KG1 (cell line): Measurements from ENCODE around the gene DPP6.

Source experiments
- DNase-seq: peaks from one replicate; lab custom pipeline; 2025; lab: John Stamatoyannopoulos, UW

Gene DPP6

DNA sequence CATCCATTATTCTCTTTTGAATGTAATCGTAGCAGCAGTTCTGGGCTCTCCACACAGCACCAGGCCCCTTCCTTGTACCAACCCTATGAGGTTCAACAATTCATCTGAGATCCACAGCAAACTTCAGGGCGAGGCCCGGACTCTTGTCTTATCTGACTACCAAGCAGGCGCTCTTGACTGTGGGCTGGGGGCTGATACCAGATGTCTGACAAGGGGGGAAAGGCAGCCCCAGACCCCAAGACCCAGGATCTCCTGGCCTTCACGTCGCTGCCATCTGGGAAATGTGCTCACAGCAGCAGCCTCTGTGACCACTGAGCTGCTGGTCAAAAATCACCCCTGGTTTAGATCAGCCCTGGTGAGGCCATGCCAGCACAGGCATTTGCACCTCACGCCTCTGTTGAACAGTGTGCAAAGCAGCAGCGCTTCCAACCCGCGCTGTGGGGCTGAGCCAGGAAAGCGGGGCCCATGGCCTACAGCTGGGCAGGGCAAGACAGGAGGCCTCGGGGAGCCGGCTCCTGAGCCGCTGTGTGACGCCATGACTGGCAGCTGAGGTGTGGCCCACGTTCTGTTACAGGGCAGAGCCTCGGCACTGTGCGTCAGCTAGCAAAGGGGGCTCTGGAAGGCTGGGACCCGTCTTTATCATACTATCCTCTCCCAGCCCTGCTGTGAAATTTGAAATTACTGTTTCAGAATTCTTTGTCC, 806.8 kb downstream of the DPP6 start:
- DNase-seq = no peak

DNA sequence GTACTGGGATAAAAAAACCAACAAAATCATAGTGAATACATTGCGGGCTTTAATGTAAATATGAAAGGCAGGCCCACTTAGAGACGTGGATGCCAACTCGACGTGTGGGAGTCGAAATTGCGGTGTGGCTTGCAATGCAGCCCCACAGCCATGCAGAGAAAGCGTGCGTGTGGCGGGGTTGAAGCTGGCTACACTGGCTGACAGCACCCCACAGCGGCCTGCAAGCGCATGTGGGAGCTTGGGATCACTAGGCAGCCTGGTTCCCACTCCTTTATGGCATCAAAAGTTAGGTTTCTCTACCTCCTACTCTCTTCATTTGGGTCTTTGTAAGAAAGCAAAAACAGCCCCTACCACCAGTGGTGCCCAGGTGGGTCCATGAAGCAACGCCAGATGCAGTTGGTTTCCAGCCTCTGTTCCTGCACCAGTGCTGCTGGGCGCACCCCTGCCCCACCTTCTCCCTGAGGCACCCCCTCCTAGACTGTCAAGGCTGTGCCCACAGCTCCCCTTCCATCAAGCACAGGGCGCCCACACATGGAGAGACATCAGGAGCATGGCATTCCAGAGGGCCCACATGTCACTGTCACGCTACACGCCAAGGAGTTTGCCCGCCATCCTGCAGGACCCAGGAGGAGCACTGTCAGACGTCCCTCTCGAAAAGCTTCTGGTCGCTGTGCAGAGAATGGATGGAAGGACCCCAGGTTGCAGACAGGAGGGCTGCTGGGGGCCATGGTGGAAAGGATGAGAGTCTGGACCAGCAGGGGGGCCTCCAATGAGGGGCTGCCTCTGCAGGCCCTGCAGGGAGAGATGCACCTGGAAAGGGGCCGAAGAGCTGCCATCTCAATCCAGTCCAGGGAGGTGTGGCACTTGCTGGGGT, 807.8 kb downstream of the DPP6 start:
- DNase-seq = no peak

DNA sequence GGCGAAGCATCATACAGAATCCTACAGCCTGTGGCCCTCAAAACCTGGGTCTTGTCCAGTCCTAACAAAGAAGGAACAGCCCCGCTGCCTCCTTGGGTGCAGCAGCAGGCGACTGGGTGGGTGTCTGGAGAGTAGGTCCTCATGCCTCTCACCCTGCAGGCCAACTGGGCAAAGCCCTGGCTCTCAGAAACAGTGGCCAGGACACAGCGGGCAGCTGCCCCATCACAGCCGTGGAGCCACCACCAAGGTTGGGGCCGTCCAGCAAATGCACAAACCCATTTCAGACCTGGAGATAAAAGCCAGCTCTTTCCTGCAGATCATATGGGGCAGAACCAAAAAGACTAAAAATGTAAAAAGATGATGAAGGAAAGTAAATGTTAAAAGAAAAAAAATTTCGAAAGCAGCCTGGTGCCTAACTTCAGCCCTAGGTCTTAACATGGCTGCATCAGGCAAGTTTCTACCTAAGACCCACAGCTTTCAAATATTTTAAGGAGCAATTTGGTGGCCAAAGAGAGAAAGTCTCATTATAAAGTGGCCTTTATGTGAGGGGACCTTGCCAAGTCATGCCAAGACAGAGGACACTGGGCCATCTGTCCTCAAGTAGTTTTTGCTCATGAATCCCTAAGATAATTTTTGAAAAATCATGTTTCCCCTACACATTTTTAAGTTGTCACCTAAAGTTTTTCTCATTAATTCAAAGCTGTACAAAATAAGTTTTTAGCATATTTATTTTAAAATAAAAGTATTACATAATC, 808.6 kb downstream of the DPP6 start:
- DNase-seq = no peak

DNA sequence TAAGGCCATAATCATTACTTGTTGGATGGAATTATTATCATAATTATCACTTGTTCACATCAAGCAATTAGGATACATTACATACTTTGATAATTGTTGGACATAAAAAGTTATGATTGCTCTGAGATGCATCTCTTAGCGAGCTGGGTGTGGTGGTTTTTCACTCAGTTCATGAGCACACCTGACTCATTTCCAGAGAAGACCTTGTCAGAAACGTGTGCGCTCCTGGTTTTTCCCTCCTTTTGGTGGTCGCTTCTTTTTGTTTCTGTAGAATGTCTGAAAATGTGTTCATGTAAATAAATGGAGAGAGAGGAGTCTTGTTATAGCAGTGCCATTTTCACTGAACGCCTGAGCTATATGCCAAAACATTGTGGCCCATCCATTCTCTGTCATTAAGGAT, 809.4 kb downstream of the DPP6 start:
- no peak for DNase-seq

DNA sequence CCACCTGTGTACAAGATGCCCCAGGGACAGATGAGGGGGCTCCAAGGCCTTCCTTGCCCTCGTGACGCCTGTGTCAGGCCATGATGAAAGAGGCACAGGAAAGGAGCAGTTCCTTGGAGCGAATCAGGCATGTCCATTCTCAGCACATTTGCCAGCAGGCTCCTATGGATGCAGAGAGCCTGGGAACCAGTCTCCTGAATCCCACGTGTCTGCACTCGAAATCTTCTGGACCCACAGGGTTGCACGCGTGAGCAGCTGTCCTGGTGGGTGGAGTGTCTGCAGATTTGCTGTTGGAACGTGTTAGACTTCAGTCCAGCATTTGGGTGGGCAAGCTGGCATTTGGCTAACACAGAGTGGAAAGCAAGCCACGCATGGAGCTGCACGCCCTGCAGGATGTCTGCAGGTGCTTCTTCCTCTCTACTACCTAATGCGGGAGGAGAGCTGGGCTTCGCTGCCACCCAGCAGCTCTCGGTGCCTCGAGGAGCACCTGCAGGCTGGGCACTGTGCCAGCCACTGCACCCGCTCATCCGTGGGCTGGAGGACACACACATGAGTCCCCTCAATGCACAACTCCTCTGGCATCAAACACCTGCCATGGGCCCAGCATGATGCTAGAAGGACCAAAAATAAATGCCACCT, 810.1 kb downstream of the DPP6 start:
- DNase-seq = no peak

DNA sequence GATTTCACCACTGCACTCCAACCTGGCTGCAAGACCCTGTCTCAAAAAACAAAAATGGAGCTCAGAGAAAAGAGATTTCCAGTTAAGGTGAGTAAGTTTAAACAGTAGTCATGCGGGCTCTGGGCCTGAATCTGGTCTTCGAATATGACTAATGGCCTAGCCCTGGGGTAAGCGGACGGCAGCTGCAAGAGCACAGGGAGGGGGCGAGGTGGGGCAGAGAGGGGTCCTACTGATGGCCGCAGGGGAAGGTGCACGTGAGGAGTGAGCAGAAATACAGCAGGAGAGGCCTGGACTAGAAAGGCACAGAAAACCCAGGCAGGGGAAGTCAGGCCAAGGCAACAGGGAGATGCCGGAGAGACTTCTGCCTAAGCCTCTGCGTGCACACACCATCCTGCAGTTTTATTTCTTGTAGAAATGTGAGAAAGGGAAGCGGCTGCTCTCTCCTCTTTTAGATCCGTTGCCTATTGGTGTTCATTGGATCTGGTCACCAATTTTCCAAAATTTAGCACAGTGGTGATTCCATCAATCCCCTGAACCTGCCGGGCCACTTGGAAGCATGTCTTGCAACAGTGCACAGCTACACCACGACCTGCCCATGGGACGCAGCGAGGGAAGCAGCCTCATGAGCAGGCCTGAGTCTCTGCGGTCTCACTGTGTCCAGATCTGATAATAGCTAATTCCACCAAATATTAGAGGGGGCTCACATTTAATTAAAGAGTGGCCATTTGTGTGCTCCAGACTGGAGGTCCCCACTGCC, 811.7 kb downstream of the DPP6 start:
- no peak for DNase-seq

DNA sequence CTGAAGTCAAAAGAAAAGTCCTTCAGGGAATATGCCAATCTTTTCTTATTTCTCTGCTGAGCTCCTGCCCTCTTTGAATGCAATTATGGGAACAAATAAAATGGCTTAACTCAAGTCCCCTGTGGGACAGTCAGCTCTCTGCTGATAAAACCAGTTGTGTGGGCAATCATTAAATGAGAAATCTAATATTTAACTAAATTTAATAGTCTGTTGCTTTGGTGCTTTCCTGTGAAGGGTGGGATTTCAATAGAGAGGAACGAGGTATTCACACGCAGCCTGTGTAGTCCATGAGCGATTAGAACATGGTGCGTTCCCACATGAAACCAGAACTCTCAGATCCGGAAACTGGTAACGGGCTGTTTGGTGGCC, 812.3 kb downstream of the DPP6 start:
- DNase-seq = no peak

DNA sequence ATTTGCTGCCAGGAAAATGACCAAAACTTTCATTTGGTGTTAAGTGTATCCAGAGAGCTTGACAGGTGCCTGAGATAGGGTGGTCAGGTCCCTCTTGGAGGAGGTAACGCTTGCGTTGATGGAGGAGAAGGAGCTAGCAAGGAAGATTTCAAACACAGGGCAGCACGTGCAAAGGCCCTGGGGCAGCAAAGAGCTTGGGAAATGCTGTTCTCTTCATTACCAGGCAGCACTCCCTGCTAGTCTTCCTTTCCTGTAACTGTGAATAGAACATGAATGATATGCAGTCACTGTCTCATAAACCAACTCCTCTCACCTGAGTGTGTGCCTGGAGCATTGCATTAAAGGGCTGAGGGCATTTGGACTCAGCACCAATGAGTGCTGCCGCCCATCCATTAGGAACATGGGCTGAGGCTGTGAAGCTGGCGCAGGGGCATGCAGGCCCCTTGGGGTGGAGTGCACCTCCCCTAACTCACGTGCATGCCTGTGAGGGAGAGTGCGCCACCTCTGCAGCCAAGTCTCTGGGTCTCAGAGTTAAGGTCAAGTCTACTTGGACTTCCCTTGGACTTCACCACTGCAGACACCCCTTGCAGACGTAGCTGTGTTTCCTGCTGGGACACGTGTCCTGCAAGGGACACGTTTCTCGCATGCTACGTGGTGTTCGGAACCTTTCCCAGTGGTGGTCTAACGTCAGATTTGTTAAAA, 813.9 kb downstream of the DPP6 start:
- DNase-seq = no peak

DNA sequence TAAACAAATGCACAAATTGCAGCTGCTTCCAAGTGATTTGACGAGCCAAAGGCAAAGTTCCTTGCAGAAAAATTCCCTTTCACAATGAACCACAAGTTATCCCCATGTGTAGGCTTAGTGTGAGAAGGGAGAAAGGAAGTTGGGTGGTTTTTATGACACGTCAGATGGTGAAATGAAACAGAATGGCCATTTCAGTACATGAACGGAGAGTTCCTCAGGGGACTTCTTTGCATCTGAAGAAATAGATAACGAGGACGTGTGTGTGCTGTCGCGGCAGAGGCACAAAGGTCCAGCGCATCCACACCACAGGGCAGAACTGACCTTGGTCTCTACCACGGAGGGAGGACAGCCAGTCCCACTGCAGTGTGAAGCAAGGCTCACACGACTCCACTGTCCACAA, 814.9 kb downstream of the DPP6 start:
- DNase-seq = no peak

DNA sequence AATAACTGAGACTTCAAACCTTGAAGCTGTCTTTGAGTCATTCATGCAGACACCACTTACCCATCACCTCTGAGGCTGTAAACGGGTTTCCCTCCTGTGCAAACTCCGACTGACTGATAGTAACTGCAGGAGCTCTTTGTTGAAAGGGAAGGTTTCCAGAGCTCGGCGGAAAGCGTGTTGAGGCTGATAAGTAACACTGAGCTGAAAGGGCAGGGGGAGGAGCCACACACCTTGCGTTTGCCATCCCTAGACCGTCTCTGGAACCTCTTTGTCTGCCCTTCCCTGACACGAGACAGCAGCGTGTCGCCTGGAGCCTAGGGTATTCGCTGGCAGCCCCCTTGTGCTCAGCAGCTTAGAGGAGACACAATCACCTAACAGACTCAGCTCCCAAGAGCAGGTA, 816.7 kb downstream of the DPP6 start:
- no peak for DNase-seq

DNA sequence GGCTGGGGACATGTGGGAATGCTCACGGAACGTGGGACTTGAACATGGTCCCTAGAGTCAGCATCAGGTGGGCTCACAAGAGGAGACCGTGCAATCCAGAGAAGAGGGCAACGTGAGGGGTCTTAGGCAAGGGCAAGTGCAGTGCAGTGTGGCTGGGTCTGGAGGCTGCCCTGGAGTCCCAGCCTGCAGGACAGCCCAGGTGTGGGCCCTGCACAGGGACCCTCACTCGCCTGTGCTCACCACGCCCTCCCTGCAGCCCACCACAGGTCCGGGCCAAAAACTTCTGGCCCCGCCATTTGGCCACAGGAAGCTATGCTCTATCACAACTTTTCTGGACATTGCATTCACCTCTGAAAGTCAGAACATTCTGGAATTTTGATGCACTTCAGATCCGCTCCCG, 817.2 kb downstream of the DPP6 start:
- DNase-seq = no peak

DNA sequence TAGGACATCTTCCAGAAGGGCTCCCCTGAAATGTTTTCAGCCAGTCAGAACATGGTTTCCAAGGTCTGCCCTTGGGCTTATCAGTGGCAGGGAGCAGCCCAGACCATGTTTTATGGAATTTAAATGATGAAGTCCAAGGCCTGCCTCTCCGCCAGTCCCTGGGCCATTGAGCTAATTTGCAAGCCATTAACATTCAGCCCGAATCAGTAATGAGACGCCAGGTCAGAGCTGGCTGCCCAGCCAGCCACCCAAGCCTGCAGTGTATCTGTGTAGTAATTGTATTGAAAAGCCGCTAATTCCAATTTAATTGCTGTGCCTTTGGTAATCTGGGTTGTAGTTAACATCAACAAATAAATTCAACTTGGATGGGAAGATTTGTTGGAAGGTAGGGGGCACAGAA, 819.3 kb downstream of the DPP6 start:
- no peak for DNase-seq

DNA sequence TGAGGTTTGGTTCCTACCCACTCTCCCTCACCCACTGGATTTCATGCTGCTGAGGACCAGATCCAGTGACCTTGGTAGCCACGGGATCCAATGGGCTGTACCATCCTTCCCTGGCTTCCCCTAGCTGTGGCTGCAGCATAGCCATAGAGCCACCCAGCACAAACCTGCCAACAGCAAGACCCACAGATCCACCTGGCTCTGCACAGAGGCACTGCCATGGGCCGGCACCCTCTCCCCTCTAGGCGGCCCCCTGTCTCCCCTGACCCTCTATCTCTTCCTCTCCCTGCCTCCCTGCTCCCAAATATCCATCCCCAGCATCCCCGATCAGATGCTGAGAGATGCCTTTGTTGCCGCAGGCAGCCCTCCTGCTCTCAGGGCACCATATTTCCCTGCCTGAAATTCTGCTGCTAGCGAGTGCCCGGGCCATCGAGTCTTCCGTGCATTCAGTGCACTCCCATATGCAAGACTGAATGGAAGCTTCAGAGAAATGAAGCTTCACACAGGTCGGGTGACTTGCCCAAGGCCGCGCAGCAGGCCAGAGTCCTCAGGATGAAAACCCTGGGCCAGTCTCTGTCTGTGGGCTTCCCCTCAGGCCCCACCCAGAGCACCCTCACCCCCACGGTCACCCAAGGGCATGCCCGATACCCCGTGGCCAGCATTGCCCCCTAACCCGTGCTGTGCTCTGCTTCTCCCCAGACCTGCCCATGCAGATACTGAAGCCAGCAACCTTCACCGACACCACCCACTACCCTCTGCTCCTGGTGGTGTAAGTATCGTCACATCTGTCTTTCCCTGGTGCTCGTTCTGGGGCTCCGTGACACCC, 819.9 kb downstream of the DPP6 start:
- no peak for DNase-seq

DNA sequence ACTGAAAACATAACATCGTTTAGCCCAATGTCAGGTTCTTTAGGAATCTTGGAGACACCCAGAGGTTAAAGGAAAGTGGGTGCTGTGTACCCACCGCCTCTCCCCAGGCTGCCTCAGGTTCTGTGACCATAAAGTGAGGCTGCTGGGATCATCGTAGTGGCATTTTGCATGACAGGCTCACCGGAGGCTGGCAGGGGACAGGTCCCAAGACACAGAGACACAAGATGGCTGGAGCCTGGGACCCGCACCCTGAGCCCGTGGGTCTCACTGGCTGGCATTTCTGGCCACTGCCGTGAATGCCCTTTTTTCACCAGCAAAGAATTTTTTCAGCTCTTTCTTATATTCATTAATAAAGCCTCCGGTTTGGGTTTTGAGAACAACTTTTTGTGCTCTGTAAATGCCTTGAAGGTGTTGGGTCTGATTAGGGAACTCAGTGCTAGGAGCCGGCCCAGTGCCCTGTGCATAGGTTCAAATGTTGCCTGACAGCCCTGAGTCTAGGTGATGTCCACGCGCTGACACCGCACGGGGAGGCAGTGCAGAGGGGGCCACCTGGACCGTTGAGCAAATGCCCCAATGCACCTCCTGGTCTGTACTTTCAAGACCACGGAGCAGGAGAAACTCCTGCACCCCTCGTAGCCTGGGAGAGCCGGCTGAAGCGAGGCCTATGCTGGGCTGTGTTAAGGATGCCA, 820.8 kb downstream of the DPP6 start:
- DNase-seq = no peak

DNA sequence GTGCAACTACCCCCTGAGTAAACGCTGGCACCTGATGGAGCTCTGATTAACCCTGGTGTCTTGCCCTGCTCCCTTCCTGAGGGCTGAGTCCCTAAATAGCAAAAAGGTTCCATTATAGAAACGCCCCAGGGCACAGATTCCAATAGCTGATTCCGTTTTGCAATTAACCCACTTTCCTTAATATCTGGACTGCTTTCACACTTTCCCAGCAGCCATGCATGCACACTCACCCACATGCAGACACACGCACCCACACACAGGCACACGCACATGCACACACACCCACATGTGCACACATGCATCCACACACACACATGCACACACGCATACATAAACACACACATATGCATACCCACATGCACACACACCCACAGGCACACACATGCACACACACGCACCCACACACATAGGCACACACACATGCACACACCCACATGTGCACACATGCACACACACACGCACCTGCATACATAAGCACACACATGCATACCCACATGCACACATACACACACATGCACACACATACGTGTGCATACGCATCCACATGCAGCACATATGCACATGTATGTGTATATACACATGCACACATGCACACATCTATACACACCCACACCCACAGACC, 821.4 kb downstream of the DPP6 start:
- DNase-seq = no peak

DNA sequence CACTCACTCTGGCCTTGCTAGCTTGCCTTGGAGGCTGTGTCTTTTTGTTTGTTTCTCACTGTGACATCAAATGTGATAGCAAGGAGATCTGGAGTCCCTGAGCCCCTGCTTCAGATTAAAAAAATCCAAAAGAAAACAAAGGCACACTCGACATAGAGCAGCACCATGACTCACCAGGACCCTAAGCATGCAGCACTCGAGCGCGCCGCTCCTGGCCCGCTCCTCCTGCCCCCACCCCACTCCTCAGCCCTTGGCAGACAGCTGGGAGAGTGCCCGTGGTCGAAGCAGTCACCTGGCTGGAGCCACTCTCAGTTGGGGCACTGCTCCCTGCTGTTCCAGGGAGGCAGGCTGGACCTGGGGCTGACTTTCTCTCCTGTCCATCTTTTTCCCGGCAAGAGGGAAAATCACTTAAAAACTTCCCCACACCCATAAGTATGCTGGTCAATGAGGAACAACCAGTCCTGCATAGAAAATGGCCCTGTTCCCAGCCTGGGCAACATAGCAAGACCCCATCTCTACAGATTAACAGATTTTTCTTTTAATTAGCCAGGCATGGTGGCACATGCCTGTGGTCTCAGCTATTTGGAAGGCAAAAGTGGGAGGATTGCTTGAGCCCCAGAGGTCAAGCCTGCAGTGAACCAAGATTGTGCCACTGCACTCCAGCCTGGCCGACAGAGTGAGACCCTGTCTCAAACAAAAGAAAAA, 822.4 kb downstream of the DPP6 start:
- no peak for DNase-seq

DNA sequence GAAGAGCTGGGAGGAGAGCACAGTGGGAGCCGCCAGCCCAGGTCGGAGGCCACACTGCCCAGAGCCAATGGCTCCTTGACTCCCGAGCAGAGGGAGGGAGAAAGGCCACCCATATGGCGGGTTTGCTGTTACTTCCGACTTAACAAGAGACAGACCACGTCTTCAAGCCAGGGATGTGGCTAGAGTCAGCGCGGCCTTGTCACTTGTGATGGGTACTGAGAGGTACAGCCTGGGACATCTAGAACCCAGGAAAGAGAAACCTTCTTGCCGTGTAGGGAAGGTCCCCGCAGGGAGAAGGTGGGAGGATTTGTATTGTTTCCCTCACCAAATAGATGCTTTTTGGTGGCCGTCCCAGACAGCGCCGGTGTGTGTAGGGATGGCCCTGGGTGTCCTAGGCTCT, 823.1 kb downstream of the DPP6 start:
- DNase-seq = no peak

DNA sequence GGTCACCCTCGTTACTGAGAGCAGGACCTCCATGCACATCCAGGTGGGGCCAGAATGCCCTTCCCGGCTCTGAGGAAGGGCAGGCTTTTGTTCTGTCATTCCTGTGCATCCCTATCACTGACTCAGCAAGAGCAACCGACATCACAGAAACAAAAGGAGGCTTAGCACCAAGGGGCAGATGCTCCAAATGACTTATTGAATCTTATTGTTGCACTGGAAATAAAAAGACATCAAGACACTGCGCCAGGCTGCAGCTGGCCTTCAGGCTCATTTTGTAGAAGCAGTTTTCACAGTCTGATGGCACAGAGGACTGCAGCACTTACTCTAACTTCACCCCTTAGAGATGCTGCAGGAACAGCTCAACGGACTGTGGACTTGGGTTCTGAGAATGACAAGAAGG, 824.3 kb downstream of the DPP6 start:
- no peak for DNase-seq
